B cell (primary cell): Measurements from ENCODE around the gene MARCHF10. TPM values are rescaled to one million over a fixed set of nuclear protein-coding genes. Genes with fewer than 3 reads are reported as not detected.

Experiments
- ATAC-seq: fragments of 200-7000 bp; cut with Tn5 transposase; one replicate; pipeline ENCODE4 v1.10.0; 2021; ENCODE audit warnings: low read depth, mild to moderate bottlenecking, moderate number of reproducible peaks, moderate library complexity
- CTCF ChIA-PET: fragments of 350-600 bp; sonication (Branson Sonifier 250); formaldehyde crosslinking; loops from one replicate; lab custom pipeline; 2021; ENCODE audit warnings: antibody characterized with exemption, inconsistent platforms; lab: Charles Lee
- POLR2A ChIA-PET: fragments of 350-600 bp; sonication (Branson Sonifier 250); formaldehyde crosslinking; loops from one replicate; lab custom pipeline; 2021; ENCODE audit warnings: antibody characterized with exemption; lab: Charles Lee
- DNase-seq: peaks from one replicate; pipeline ENCODE4 v3.0.0; 2013
- H2AFZ ChIP-seq: 2 replicates; pipeline ENCODE4 v1.6.1; 2012; ENCODE audit warnings: mild to moderate bottlenecking, low read depth, low read length; ENCODE audit not compliant: insufficient read depth, poor library complexity, severe bottlenecking
- H3K27ac ChIP-seq, 2 donors: 1 replicate in 1 of 2; 2 replicates in 1 of 2; pipeline ENCODE4 v1.5.1; 2012 to 2013; ENCODE audit warnings: low read length in 2 of 2, mild to moderate bottlenecking in 2 of 2, moderate library complexity in 1 of 2
- H3K27me3 ChIP-seq, 4 experiments: fragments of 200-600 bp in 1 of 4; sonication (generic) in 1 of 4; replicated peaks in 1 of 4; 1 replicate in 2 of 4; 2 replicates in 2 of 4; pipeline versions ENCODE4 v1.6.1 to v1.7.0; 2013 to 2016; ENCODE audit warnings: low read length in 3 of 4, mild to moderate bottlenecking in 2 of 4, mixed read lengths in 1 of 4, moderate library complexity in 1 of 4; ENCODE audit not compliant: insufficient read depth in 4 of 4, control insufficient read depth in 3 of 4; ENCODE audit errors: control extremely low read depth in 1 of 4
- H3K36me3 ChIP-seq, 2 experiments: replicated peaks in 1 of 2; 1 replicate in 1 of 2; 2 replicates in 1 of 2; pipeline versions ENCODE4 v1.6.1 to v1.7.1; 2013; ENCODE audit warnings: low read length in 1 of 2; ENCODE audit not compliant: insufficient read depth in 2 of 2, control insufficient read depth in 1 of 2; ENCODE audit errors: control extremely low read depth in 1 of 2, extremely low read depth in 1 of 2
- H3K4me1 ChIP-seq, 2 donors: fragments of 200-600 bp in 1 of 2; sonication (generic) in 1 of 2; 1 replicate in 1 of 2; 2 replicates in 1 of 2; pipeline versions ENCODE4 v1.5.1 to v1.6.1; 2013 to 2017; ENCODE audit warnings: low read length in 2 of 2; ENCODE audit not compliant: control insufficient read depth in 2 of 2, insufficient read depth in 2 of 2
- H3K4me2 ChIP-seq: replicated peaks from 2 replicates; pipeline ENCODE3; 2012; ENCODE audit warnings: mild to moderate bottlenecking, low read depth, low read length; ENCODE audit not compliant: poor library complexity, severe bottlenecking
- H3K4me3 ChIP-seq, 5 experiments: fragments of 200-600 bp in 1 of 5; sonication (generic) in 1 of 5; 1 replicate in 3 of 5; 2 replicates in 2 of 5; pipeline versions ENCODE4 v1.5.1 to v1.7.0; 2011 to 2016; ENCODE audit warnings: low read length in 4 of 5, mild to moderate bottlenecking in 4 of 5, low read depth in 2 of 5, control low read depth in 1 of 5, moderate library complexity in 1 of 5; ENCODE audit not compliant: insufficient read depth in 1 of 5; ENCODE audit errors: control extremely low read depth in 1 of 5, extremely low read depth in 1 of 5
- H3K79me2 ChIP-seq: fragments of 200-600 bp; sonication (generic); one replicate; pipeline ENCODE4 v1.6.0; 2016; ENCODE audit warnings: low read length; ENCODE audit not compliant: control insufficient read depth, insufficient read depth
- H3K9ac ChIP-seq: fragments of 200-600 bp; sonication (generic); 2 replicates; pipeline ENCODE4 v1.6.1; 2017; ENCODE audit warnings: mild to moderate bottlenecking, low read length, moderate library complexity
- H3K9me3 ChIP-seq, 3 donors: one replicate each; pipeline versions ENCODE4 v1.6.1 to v1.7.1; 2013; ENCODE audit warnings: low read length in 2 of 3; ENCODE audit not compliant: control insufficient read depth in 2 of 3, insufficient read depth in 1 of 3; ENCODE audit errors: control extremely low read depth in 1 of 3
- H4K20me1 ChIP-seq: 2 replicates; pipeline ENCODE4 v1.6.0; 2012; ENCODE audit warnings: mild to moderate bottlenecking, low read length; ENCODE audit not compliant: insufficient read depth, control insufficient read depth, poor library complexity, severe bottlenecking
- H3K27ac Mint-ChIP-seq: one replicate; pipeline ENCODE4 v1.8.0; 2021; ENCODE audit warnings: mixed read lengths
- H3K27me3 Mint-ChIP-seq: one replicate; pipeline ENCODE4 v1.8.0; 2021; ENCODE audit warnings: mixed read lengths
- H3K4me1 Mint-ChIP-seq: one replicate; pipeline ENCODE4 v1.8.0; 2021; ENCODE audit warnings: mixed read lengths
- H3K4me3 Mint-ChIP-seq: one replicate; pipeline ENCODE4 v1.8.0; 2021; ENCODE audit warnings: mixed read lengths
- H3K9me3 Mint-ChIP-seq: one replicate; pipeline ENCODE4 v1.8.0; 2022; ENCODE audit warnings: mixed read lengths; ENCODE audit not compliant: insufficient read depth
- CTCF ChIP-seq: fragments of 200-600 bp; IDR thresholded peaks from one replicate; pipeline ENCODE4 v1.8.0; 2022; ENCODE audit warnings: antibody characterized with exemption, mild to moderate bottlenecking
- EZH2 ChIP-seq: IDR thresholded peaks from 2 replicates; pipeline ENCODE4 v1.6.1; 2012; ENCODE audit warnings: borderline replicate concordance, low read depth, mild to moderate bottlenecking, moderate library complexity, low read length; ENCODE audit not compliant: insufficient read depth, poor library complexity, severe bottlenecking
- WGBS: methylation state at CpG from one replicate; pipeline ENCODE4 v1.1.5; 2013; ENCODE audit warnings: missing lambda C conversion rate; ENCODE audit not compliant: insufficient coverage; 5-methylcytosine and 5-hydroxymethylcytosine counted together
- intact Hi-C: fragments of 100-400 bp; cut with micrococcal nuclease; formaldehyde crosslinking; loops from one replicate; pipeline ENCODE4 v1.10.0; 2022
- polyA plus RNA-seq: library from polyadenylated mRNA; depleted of rRNA; stranded (reverse); fragments of >200 nt; gene quantifications from 2 replicates; pipeline ENCODE4 v1.2.3, GENCODE V29; 2012
- total RNA-seq, 2 donors: library from RNA; stranded (reverse); fragments of 120-200 nt in 1 of 2; gene quantifications; 1 replicate in 1 of 2; 2 replicates in 1 of 2; pipeline versions ENCODE4 v1.2.3 to v1.2.4, GENCODE V29; 2013 to 2022

The MARCHF10 gene
- total and polyA plus RNA-seq, 2 donors (not counting 1 experiment from before 2014, with no cell fraction given): 0.24 TPM; not detected in 1

GRCh38 chr17:62708587-62708986 is 99.5 kb downstream of the MARCHF10 start:
- Mint-ChIP-seq H3K27me3 (peaks cover 22% of the 10 kb centered on the region), H3K4me3 (no peak overlapping the region), H3K27ac (no peak overlapping the region), H3K4me1 (peaks cover 8% of the 10 kb centered on the region), H3K9me3 (no peaks in the 10 kb centered on the region)
- no peak overlapping the region for H3K9ac ChIP-seq
- H2AFZ ChIP-seq: no peak overlapping the region
- H3K4me1 ChIP-seq: peaks cover 6 to 8% of the 10 kb centered on the region in 2 donors
- ChIA-PET CTCF (interaction anchor here (1.7 kb wide), 1 partner anchor 699 kb away, joined by 7 read pairs; no protein-coding TSS in a partner anchor), POLR2A (no interaction called here)
- peaks cover 0 to 4% (median 0%) of the 10 kb centered on the region in 4 experiments for H3K27me3 ChIP-seq
- no peaks in the 10 kb centered on the region for H3K36me3 ChIP-seq
- DNase-seq (no peak), ATAC-seq (no peak)
- no peak overlapping the region for H3K4me3 ChIP-seq
- 71% methylated on average over 1 of the region's 2 CpGs for WGBS
- H3K27ac ChIP-seq: no peak overlapping the region
- H4K20me1 ChIP-seq: no peaks in the 10 kb centered on the region
- no peak overlapping the region for H3K4me2 ChIP-seq
- TF ChIP-seq CTCF: no peak
- TF ChIP-seq EZH2: no peak
- no peaks in the 10 kb centered on the region for H3K79me2 ChIP-seq
- no peaks in the 10 kb centered on the region for H3K9me3 ChIP-seq
- intact Hi-C loops: no loop called here

GRCh38 chr17:62707425-62707739 is 100.7 kb downstream of the MARCHF10 start:
- POLR2A ChIA-PET: no interaction called here
- no peak overlapping the region for H3K4me3 ChIP-seq
- no peaks in the 10 kb centered on the region for H3K79me2 ChIP-seq
- Mint-ChIP-seq H3K27me3 (peaks cover 25% of the 10 kb centered on the region), H3K4me1 (peaks cover 12% of the 10 kb centered on the region), H3K27ac (no peak overlapping the region), H3K9me3 (no peaks in the 10 kb centered on the region), H3K4me3 (no peak overlapping the region)
- peaks cover 0 to 4% (median 2%) of the 10 kb centered on the region in 4 experiments for H3K27me3 ChIP-seq
- no peaks in the 10 kb centered on the region for H3K9me3 ChIP-seq
- no peak for DNase-seq
- CTCF ChIA-PET: interaction anchor here (0.9 to 1.7 kb wide), 2 partner anchors 33 to 700 kb away, joined by 3 to 7 read pairs; no protein-coding TSS in a partner anchor
- H3K4me1 ChIP-seq: peaks cover 6 to 11% of the 10 kb centered on the region in 2 donors
- intact Hi-C loops: no loop called here
- WGBS: 89% methylated on average over 5 of the region's 9 CpGs
- H3K27ac ChIP-seq: no peak overlapping the region
- no peaks in the 10 kb centered on the region for H4K20me1 ChIP-seq
- ATAC-seq: no peak
- no peak overlapping the region for H3K9ac ChIP-seq
- no peak for TF ChIP-seq EZH2
- TF ChIP-seq CTCF: no peak
- H3K4me2 ChIP-seq: no peak overlapping the region
- no peak overlapping the region for H2AFZ ChIP-seq
- no peaks in the 10 kb centered on the region for H3K36me3 ChIP-seq
